C4-2B (cell line): ENCODE data around the gene TCEAL9.

Experiments used
- CTCF ChIP-seq: fragments of 450-650 bp; conservative IDR thresholded peaks from 2 replicates; pipeline ENCODE4 v1.5.1; 2017; ENCODE audit warnings: mild to moderate bottlenecking
- ZFX ChIP-seq: fragments of 450-650 bp; IDR thresholded peaks from 2 replicates; pipeline ENCODE4 v1.6.1; 2017

- no peak for TF ChIP-seq CTCF
- TF ChIP-seq ZFX = no peak
Observed at GRCh38 chrX:103356130-103356798, at the start of gene TCEAL9.
